Suprapubic skin (tissue), 4 donors: ENCODE data around the gene CASK.

Experiments
- EP300 ChIP-seq: sonication (generic); formaldehyde crosslinking; IDR thresholded peaks from one replicate; pipeline ENCODE4 v1.6.1; 2017; ENCODE audit warnings: antibody characterized with exemption
- POLR2A ChIP-seq, 2 donors: fragments of 450-650 bp; IDR thresholded peaks; one replicate each; pipeline ENCODE4 v1.6.1; 2017; ENCODE audit warnings: antibody characterized with exemption in 2 of 2, mild to moderate bottlenecking in 2 of 2, moderate library complexity in 2 of 2
- POLR2AphosphoS5 ChIP-seq, 3 donors: sonication (generic); formaldehyde crosslinking; IDR thresholded peaks; one replicate each; pipeline ENCODE4 v1.6.1; 2017; ENCODE audit warnings: antibody characterized with exemption in 3 of 3
- TF ChIP-seq, protein P1 (sequence below), 2 donors: fragments of 200-600 bp in 1 of 2; fragments of 450-650 bp in 1 of 2; sonication (generic) in 1 of 2; IDR thresholded peaks; one replicate each; pipeline ENCODE4 v1.5.1; 2016 to 2019; ENCODE audit warnings: antibody characterized with exemption in 2 of 2, mild to moderate bottlenecking in 1 of 2, moderate library complexity in 1 of 2

GRCh38 chrX:41921492-41922430 is 1.6 kb downstream of the CASK start:
- TF ChIP-seq POLR2A (IDR thresholded peaks at IDR 0.05) (no peak), POLR2AphosphoS5 (IDR thresholded peaks at IDR 0.05) (no peak), EP300 (no peak)
- TF ChIP-seq, protein P1, sequence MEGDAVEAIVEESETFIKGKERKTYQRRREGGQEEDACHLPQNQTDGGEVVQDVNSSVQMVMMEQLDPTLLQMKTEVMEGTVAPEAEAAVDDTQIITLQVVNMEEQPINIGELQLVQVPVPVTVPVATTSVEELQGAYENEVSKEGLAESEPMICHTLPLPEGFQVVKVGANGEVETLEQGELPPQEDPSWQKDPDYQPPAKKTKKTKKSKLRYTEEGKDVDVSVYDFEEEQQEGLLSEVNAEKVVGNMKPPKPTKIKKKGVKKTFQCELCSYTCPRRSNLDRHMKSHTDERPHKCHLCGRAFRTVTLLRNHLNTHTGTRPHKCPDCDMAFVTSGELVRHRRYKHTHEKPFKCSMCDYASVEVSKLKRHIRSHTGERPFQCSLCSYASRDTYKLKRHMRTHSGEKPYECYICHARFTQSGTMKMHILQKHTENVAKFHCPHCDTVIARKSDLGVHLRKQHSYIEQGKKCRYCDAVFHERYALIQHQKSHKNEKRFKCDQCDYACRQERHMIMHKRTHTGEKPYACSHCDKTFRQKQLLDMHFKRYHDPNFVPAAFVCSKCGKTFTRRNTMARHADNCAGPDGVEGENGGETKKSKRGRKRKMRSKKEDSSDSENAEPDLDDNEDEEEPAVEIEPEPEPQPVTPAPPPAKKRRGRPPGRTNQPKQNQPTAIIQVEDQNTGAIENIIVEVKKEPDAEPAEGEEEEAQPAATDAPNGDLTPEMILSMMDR (IDR thresholded peaks at IDR 0.05) = no peak
